Mesodermal cell (in vitro differentiated cells): ENCODE data around the gene RTN4.

Experiments used
- H3K27ac ChIP-seq: 2 replicates; pipeline ENCODE4 v1.7.0; 2013; ENCODE audit warnings: mild to moderate bottlenecking, low read depth, low read length, moderate library complexity; ENCODE audit not compliant: severe bottlenecking
- H3K36me3 ChIP-seq: 2 replicates; pipeline ENCODE4 v1.7.1; 2013; ENCODE audit warnings: mild to moderate bottlenecking, low read length, moderate library complexity; ENCODE audit not compliant: control insufficient read depth, insufficient read depth
- H3K4me1 ChIP-seq: one replicate; pipeline ENCODE4 v1.7.1; 2013; ENCODE audit warnings: mild to moderate bottlenecking, low read length; ENCODE audit not compliant: insufficient read depth, control insufficient read depth, poor library complexity, severe bottlenecking
- H3K4me3 ChIP-seq: 2 replicates; pipeline ENCODE4 v1.7.0; 2013; ENCODE audit warnings: low read length, control low read depth, mild to moderate bottlenecking; ENCODE audit not compliant: insufficient read depth, poor library complexity, severe bottlenecking; ENCODE audit errors: extremely low read depth
- H3K9me3 ChIP-seq: 2 replicates; pipeline ENCODE4 v1.7.1; 2013; ENCODE audit warnings: mild to moderate bottlenecking, low read length, moderate library complexity; ENCODE audit not compliant: control insufficient read depth
- WGBS, 2 experiments: methylation state at CpG; one replicate each; pipeline ENCODE4 v1.1.5; 2013; ENCODE audit warnings: missing lambda C conversion rate in 2 of 2; ENCODE audit not compliant: insufficient coverage in 2 of 2; 5-methylcytosine and 5-hydroxymethylcytosine counted together

Gene RTN4

DNA sequence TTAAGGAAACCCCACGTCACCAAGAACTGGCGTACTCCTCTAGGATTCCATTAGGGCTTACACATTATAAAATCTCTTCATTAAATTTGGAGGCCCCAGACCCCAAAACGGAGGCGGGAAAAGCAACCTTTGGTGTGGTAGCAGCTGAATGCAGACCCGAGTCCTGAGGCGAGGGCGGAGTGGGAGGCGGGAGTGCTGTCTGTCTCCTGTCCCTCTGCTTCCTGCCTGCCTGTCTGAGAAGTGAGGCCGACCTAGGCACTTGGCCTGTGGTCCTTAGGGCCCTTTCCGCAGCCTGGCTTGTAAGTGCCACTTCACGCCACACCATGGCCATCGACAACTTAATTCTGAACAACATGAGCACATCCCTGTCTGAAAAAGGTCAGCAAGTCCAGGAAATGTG, 102.1 kb downstream of the RTN4 start:
- Histone ChIP-seq H3K4me1 (no peaks in the 10 kb centered on the region), H3K27ac (no peak overlapping the region), H3K9me3 (no peaks in the 10 kb centered on the region), H3K36me3 (no peaks in the 10 kb centered on the region), H3K4me3 (no peak overlapping the region)
- 70 to 80% methylated on average over 11 of the region's 12 CpGs for WGBS, 2 experiments

DNA sequence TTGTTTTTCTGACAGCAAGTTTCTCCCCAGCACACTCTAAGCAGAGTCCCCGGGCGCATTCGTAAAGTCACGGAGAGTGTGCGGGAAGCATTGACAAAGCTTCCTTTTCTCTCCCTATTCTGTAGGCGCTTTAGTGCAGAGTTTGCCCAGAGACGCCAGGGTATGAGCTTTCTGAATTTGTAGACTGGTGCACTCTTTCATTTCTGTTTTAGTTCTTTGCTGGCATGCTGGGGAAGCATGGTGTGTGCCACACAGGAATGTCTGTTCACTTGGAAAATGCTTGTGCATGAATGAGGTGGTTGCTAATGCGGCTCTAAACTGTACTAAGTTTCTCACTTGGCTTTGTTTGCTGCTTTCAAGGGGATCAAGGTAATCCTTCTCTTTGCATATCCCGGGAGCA, 102.6 kb downstream of the RTN4 start:
- Histone ChIP-seq H3K4me1 (no peaks in the 10 kb centered on the region), H3K9me3 (no peaks in the 10 kb centered on the region), H3K36me3 (no peaks in the 10 kb centered on the region), H3K27ac (no peak overlapping the region), H3K4me3 (no peak overlapping the region)
- WGBS, 2 experiments, result 83 to 89% methylated on average over 8 of the region's 9 CpGs

DNA sequence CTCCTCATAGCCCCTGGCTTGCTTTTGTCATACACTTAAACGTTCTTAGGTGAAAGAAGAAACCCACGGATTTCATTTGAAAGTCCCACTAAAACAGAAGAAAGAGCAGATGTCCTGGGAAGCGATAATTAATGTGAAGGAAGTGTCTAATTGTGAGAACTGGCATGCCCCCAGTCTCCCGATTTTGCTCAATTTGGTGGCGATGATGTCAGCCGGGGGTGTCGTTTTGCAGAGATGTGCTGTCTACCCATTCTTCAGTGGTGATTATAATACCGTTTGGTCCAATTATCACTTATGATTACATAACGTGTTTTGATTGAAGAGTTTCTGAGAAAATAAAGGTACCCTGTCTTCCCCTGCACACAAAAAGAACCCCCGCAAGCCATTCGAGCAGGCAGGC, 103.1 kb downstream of the RTN4 start:
- WGBS, 2 experiments, result 75 to 77% methylated on average over 5 of the region's 11 CpGs
- no peaks in the 10 kb centered on the region for H3K4me1 ChIP-seq
- no peaks in the 10 kb centered on the region for H3K9me3 ChIP-seq
- no peak overlapping the region for H3K4me3 ChIP-seq
- no peaks in the 10 kb centered on the region for H3K36me3 ChIP-seq
- H3K27ac ChIP-seq, result no peak overlapping the region

DNA sequence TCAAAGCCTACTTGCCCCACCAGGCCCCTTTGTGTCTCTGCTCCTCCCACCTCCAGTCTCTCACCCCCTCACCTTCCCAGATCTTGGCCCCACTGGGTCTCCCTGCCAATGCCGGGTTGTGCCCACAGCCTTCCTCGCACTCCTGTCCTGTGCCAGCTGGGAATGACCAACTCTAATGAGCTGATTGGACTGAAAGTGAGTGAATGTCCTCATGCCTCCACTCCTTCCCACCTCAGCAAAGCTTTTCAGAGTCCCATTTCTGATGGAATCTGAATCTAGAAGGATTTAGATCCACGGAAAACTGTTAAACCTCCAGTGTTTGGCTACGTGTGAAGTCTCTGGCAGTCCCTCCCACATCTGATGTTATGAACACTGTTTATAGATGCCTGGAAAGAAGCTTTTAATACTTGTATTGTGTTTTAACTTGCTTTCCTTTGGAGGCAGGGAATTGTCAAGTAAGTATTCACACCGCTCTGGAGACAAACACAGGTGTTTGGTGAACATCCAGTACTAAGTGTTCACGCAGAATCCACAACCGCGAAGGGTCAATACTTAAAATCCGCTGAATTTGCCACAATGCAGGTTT, 103.9 kb downstream of the RTN4 start:
- Histone ChIP-seq H3K27ac (no peak overlapping the region), H3K4me1 (no peaks in the 10 kb centered on the region), H3K9me3 (no peaks in the 10 kb centered on the region), H3K36me3 (no peaks in the 10 kb centered on the region), H3K4me3 (no peak overlapping the region)
- WGBS, 2 experiments, result 88 to 95% methylated on average over 7 of the region's 9 CpGs

DNA sequence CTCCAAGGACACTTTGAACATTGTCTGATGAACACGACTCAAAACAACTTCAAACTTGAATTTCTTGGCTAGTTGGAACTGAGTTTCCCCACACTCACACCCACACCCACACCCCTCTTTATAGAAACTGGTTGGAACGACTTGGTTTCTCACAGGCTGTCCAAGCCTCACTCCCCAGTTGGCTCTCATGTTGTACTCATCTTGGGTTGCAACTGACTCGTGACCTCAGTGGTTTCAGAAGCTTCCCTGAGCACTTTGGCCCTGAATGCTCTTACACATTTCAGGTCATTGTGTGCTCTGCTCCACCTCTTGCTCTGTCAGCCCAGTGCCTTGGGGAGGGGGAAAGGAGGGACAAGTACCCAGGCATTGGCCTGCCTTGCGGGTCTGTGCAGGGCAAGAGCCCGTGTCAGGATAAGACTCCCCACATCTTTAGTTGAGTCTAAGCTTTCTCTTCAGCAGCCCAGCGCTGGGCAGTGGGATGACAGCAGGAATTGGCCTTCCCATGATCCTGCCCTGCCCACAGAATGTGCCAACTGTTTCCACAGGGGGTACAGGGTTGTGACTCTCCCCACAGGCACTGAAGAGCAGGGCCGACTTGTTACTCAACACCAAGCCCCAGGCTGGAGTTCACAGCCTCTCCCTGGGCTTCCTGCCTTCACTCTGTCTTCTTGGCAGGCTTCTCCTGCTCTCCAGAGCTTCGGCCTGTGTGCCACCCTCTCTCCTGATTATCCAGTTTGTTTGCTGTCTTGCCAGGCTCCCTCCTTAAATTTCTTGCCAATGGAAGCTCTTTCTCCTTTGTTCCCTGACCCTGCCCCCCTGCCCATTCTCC, 104.6 kb downstream of the RTN4 start:
- H3K4me1 ChIP-seq, result no peaks in the 10 kb centered on the region
- H3K4me3 ChIP-seq, result no peak overlapping the region
- 61 to 79% methylated on average over 5 to 7 of the region's 8 CpGs for WGBS, 2 experiments
- no peak overlapping the region for H3K27ac ChIP-seq
- H3K9me3 ChIP-seq, result no peaks in the 10 kb centered on the region
- no peaks in the 10 kb centered on the region for H3K36me3 ChIP-seq

DNA sequence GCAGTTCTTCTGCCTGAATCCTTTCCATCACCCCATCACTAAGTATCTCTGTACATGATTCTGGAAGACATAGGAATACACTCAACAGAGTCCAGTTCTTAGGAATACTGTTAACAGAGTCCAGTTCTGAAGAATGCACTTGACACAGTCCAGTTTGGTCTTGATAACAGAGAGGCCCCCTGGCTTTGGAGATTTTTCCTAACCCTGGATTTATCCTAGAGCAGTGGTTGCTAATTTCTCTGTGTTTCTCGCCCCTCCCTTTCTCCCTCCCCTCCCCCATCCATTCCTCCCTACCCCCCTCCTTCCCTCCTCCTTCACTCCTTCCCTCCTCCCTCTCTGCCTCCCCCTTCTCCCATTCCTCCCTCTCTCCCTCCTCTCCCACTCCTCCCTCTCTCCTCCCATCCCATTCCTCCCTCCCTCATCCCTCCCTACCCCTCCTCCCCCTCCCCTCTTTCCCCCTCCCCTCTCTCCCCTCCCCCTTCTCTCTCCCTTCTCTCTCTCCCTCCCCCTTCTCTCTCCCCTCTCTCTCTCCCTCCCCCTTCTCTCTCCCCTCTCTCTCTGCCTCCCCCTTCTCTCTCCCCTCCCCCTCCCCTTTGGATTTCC, 105.4 kb downstream of the RTN4 start:
- H3K4me3 ChIP-seq, result no peak overlapping the region
- WGBS, 2 experiments, result 90% methylated on average over 1 of the region's 1 CpG; no CpG with 5 or more reads in 1 of the 2 experiments
- H3K36me3 ChIP-seq, result no peaks in the 10 kb centered on the region
- H3K9me3 ChIP-seq, result no peaks in the 10 kb centered on the region
- no peaks in the 10 kb centered on the region for H3K4me1 ChIP-seq
- H3K27ac ChIP-seq, result no peak overlapping the region

DNA sequence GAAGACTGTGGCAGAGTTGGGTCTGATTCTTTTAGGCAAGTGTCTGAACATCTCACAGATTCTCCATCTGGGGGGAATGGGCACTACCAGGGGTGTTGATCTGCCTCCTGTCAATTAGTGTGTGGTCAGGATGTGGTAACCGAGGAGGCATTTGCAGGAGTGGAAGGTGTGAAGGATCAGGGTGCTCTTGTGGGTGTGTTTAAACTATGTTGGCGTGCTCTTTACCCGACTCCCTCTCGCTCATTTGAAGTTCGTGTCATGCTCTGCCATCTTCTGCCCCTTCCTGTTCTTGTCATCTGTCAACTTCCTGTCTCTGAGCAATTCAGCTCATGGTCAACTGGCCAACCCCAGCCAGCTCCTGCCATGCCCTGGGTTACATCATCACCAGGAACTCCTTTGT, 107.9 kb downstream of the RTN4 start:
- no peaks in the 10 kb centered on the region for H3K9me3 ChIP-seq
- WGBS, 2 experiments, result 98 to 100% methylated on average over 1 to 5 of the region's 5 CpGs
- H3K27ac ChIP-seq, result no peak overlapping the region
- H3K4me3 ChIP-seq, result no peak overlapping the region
- no peaks in the 10 kb centered on the region for H3K36me3 ChIP-seq
- H3K4me1 ChIP-seq, result no peaks in the 10 kb centered on the region

DNA sequence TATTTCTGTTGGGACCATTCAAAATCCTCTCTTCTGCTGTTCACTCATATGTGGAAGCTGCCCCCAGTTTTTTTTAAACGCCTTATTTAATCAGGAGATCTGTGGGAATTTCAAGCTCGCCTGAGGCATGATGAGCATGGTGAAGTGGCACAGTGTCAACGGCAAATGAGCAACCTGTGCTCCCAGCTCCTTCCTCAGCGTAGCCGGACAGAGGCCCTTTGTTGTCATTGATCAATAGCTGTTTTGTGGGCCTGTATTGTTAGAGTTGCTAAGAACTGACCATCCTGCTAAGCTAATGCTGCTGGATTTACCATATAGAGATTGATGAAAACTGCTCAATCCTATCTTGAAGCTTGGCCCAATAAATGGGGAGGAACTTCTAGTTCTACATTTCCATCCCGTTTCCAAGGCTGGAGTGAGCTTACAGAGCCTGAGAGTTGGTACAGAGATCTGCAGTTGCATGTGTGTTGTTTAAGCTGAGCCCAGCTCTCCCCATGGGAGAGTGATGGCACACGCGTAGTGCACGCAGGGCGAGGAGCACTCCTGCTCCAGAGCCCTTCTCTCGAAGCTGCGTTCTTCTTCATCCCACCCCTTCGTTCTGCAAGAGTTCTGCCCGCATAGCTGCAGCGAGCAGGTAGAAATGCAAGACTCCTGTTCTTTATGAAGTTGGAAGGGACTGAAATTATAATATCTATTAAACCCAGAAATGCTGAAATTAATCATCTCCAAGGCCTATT, 108.8 kb downstream of the RTN4 start:
- WGBS, 2 experiments, result 92 to 95% methylated on average over 6 to 10 of the region's 15 CpGs
- no peak overlapping the region for H3K27ac ChIP-seq
- H3K4me1 ChIP-seq, result no peaks in the 10 kb centered on the region

DNA sequence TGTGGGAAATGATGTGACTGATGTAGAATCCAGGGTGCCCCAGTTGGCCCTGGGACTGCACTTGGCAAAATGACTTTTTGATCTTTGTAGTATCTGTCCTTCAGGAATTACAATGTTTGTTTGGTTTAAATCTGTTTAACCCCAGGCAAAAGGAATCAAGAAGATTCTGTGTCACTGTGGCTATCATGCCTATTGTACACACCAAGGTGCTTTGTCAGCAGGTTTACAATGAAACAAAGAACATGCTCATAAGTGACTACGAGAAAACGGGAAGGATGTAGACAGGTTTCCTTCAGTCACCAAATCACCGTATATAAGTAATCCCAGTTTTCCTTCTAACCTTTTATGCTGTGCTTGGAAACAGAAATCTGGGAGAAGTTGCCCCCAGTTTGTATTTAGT, 109.5 kb downstream of the RTN4 start:
- 93 to 100% methylated on average over 2 of the region's 3 CpGs for WGBS, 2 experiments
- Histone ChIP-seq H3K36me3 (no peaks in the 10 kb centered on the region), H3K4me3 (no peak overlapping the region), H3K9me3 (no peaks in the 10 kb centered on the region), H3K27ac (no peak overlapping the region), H3K4me1 (no peaks in the 10 kb centered on the region)

More for the DNA sequence above, 108.8 kb downstream of the RTN4 start:
- Histone ChIP-seq H3K9me3 (no peaks in the 10 kb centered on the region), H3K36me3 (no peaks in the 10 kb centered on the region), H3K4me3 (no peak overlapping the region)

DNA sequence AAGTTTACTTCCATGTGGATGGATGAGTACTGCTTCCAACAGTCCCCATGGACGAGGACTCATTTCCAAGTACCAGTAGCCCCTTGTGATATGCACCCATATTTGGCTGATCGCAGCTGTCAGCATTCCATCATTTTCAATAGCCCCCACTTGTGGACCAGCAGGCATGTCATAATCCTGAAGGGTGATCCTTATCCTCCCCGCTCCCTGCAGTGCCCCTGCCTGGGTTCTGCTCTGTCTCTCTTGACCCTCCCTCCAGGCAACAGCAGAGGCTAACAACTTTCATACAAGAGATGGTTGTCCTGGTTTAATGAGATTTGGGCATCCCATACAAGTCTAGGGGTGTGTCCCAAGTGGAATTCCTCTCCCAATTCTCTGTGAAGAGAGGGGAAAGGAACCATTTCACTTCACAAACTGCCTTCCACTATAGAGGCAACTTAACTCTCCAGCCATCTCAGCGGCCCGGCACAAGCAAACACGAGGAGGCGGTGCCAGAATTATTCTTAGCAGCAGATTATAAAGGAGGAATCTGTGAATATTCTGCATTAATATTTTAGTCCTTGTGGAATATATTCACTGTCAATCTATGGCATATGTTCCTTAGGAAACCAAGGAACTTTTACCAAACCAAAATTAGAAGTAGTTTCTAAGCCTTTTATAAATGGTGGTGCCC, 110.7 kb downstream of the RTN4 start:
- Histone ChIP-seq H3K27ac (no peak overlapping the region), H3K4me1 (no peaks in the 10 kb centered on the region), H3K36me3 (no peaks in the 10 kb centered on the region), H3K4me3 (no peak overlapping the region), H3K9me3 (no peaks in the 10 kb centered on the region)
- WGBS, 2 experiments, result 90 to 95% methylated on average over 2 of the region's 7 CpGs
